Measurements from ENCODE around the gene FAM9A. TPM values are rescaled to one million over a fixed set of nuclear protein-coding genes. Genes with fewer than 3 reads are reported as not detected.

Gene FAM9A
- total RNA-seq, 1 donor from 2014 or later: not detected

DNA sequence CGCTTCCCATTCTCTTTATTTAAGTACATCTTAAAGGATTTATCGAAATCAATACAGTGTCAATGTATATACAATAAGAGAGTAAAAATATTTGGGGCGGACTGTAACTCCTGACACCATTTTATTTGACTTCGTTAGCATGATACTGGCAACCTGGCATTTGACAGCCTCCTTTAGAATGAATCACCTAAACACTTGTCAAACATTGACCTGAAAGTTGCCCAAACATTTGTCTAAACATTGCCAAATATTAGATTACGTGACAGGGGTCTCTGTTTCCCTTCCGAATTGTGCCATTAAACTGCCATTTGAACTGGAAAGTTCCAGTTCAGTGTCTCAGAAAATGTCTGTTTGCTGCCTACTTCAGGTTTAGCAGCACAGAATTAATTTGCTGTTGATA lies 20.8 kb upstream of the FAM9A start:
- DNase-seq (ENCODE audit: low read depth) (no peak), FAIRE-seq (no peak)
- no peak overlapping the region for H3K4me2 ChIP-seq (ENCODE audit: low read length)
- no peaks in the 10 kb centered on the region for H3K27me3 ChIP-seq (ENCODE audit: insufficient read depth, low read length)
- no peaks in the 10 kb centered on the region for H4K20me1 ChIP-seq (ENCODE audit: insufficient read depth, low read length)
- Mint-ChIP-seq H3K9me3 (ENCODE audit: unreplicated experiment) (no peaks in the 10 kb centered on the region), H3K27me3 (ENCODE audit: low read depth, unreplicated experiment) (peaks cover 3% of the 10 kb centered on the region), H3K4me1 (ENCODE audit: low read depth, unreplicated experiment) (no peaks in the 10 kb centered on the region), H3K36me3 (ENCODE audit: low read depth, unreplicated experiment) (no peaks in the 10 kb centered on the region), H3K27ac (ENCODE audit: unreplicated experiment) (no peak overlapping the region), H3K4me3 (ENCODE audit: unreplicated experiment) (no peak overlapping the region)
- H3K79me2 ChIP-seq (ENCODE audit: insufficient read depth, low read length): no peaks in the 10 kb centered on the region
- no peaks in the 10 kb centered on the region for H3K9me3 ChIP-seq (ENCODE audit: insufficient read depth, low read depth, low read length)
- H3K4me3 ChIP-seq (ENCODE audit: insufficient read depth, low read depth, low read length): no peak overlapping the region
- no peak overlapping the region for H3K9ac ChIP-seq (ENCODE audit: low read length)
- H3K4me1 ChIP-seq (ENCODE audit: insufficient read depth, low read length): no peaks in the 10 kb centered on the region
- H3K27ac ChIP-seq (ENCODE audit: low read depth, low read length): no peak overlapping the region
- TF ChIP-seq, protein P1, sequence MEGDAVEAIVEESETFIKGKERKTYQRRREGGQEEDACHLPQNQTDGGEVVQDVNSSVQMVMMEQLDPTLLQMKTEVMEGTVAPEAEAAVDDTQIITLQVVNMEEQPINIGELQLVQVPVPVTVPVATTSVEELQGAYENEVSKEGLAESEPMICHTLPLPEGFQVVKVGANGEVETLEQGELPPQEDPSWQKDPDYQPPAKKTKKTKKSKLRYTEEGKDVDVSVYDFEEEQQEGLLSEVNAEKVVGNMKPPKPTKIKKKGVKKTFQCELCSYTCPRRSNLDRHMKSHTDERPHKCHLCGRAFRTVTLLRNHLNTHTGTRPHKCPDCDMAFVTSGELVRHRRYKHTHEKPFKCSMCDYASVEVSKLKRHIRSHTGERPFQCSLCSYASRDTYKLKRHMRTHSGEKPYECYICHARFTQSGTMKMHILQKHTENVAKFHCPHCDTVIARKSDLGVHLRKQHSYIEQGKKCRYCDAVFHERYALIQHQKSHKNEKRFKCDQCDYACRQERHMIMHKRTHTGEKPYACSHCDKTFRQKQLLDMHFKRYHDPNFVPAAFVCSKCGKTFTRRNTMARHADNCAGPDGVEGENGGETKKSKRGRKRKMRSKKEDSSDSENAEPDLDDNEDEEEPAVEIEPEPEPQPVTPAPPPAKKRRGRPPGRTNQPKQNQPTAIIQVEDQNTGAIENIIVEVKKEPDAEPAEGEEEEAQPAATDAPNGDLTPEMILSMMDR (IDR thresholded peaks at IDR 0.05; ENCODE audit: insufficient read depth, low read depth, low read length): no peak
- TF ChIP-seq EZH2 (IDR thresholded peaks at IDR 0.05; ENCODE audit: insufficient read depth, low read length): no peak
- no peak overlapping the region for H2AFZ ChIP-seq (ENCODE audit: low read depth, low read length)
- H3K36me3 ChIP-seq (ENCODE audit: insufficient read depth, low read length): no peaks in the 10 kb centered on the region

DNA sequence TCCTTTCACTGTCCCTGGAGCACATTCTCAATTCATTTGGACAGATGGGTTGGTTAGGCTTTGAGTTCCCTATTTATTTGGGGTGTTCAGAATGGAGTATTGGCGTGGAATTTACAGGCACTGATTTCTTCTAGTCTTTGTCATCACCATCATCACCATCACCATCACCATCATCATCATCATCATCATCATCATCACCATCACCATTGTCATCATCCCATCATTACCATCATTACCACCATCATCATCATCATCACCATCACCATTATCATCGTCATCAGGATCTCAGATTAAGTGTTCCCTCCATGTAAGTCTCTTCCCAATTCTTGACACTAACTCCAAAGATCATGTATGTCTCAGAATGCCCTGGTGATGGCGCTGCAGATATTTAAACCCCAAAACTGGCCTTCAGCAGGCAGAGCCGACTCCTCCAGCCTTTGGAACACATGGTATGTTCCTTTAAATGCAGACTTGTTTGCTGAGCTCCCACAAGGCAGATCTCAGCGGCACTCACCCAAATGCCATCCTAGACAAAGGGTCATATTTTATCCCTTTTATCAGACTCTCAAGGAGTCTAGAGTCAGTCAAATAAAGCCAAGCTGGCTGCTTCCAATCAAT lies 19.8 kb upstream of the FAM9A start:
- Histone ChIP-seq H3K4me1 (ENCODE audit: insufficient read depth, low read length) (no peaks in the 10 kb centered on the region), H3K9me3 (ENCODE audit: insufficient read depth, low read depth, low read length) (no peaks in the 10 kb centered on the region), H3K4me2 (ENCODE audit: low read length) (no peak overlapping the region), H3K9ac (ENCODE audit: low read length) (no peak overlapping the region), H4K20me1 (ENCODE audit: insufficient read depth, low read length) (no peaks in the 10 kb centered on the region), H3K36me3 (ENCODE audit: insufficient read depth, low read length) (no peaks in the 10 kb centered on the region), H3K79me2 (ENCODE audit: insufficient read depth, low read length) (no peaks in the 10 kb centered on the region), H2AFZ (ENCODE audit: low read depth, low read length) (no peak overlapping the region), H3K4me3 (ENCODE audit: insufficient read depth, low read depth, low read length) (no peak overlapping the region), H3K27ac (ENCODE audit: low read depth, low read length) (no peak overlapping the region), H3K27me3 (ENCODE audit: insufficient read depth, low read length) (no peaks in the 10 kb centered on the region)
- no peak overlapping the region for H3K27ac Mint-ChIP-seq (ENCODE audit: unreplicated experiment)
- FAIRE-seq (peak; percentile 90), DNase-seq (ENCODE audit: low read depth) (no peak)
- no peak overlapping the region for H3K4me3 Mint-ChIP-seq (ENCODE audit: unreplicated experiment)
- no peak for TF ChIP-seq EZH2 (IDR thresholded peaks at IDR 0.05; ENCODE audit: insufficient read depth, low read length)
- TF ChIP-seq, protein P1 (IDR thresholded peaks at IDR 0.05; ENCODE audit: insufficient read depth, low read depth, low read length): no peak
- no peaks in the 10 kb centered on the region for H3K36me3 Mint-ChIP-seq (ENCODE audit: low read depth, unreplicated experiment)
- H3K4me1 Mint-ChIP-seq (ENCODE audit: low read depth, unreplicated experiment): no peaks in the 10 kb centered on the region
- H3K9me3 Mint-ChIP-seq (ENCODE audit: unreplicated experiment): no peaks in the 10 kb centered on the region
- H3K27me3 Mint-ChIP-seq (ENCODE audit: low read depth, unreplicated experiment): peaks cover 3% of the 10 kb centered on the region

GRCh38 chrX:8815460-8816065 lies 14.4 kb upstream of the FAM9A start:
- FAIRE-seq (peak; percentile 99), DNase-seq (ENCODE audit: low read depth) (peak; percentile 8)
- H3K4me3 ChIP-seq (ENCODE audit: insufficient read depth, low read depth, low read length): no peak overlapping the region
- H3K27ac ChIP-seq (ENCODE audit: low read depth, low read length): no peak overlapping the region
- no peak overlapping the region for H3K9ac ChIP-seq (ENCODE audit: low read length)
- H3K4me2 ChIP-seq (ENCODE audit: low read length): no peak overlapping the region
- Mint-ChIP-seq H3K36me3 (ENCODE audit: low read depth, unreplicated experiment) (no peaks in the 10 kb centered on the region), H3K4me1 (ENCODE audit: low read depth, unreplicated experiment) (no peaks in the 10 kb centered on the region), H3K4me3 (ENCODE audit: unreplicated experiment) (no peak overlapping the region), H3K27ac (ENCODE audit: unreplicated experiment) (no peak overlapping the region), H3K9me3 (ENCODE audit: unreplicated experiment) (no peaks in the 10 kb centered on the region), H3K27me3 (ENCODE audit: low read depth, unreplicated experiment) (no peaks in the 10 kb centered on the region)
- H3K4me1 ChIP-seq (ENCODE audit: insufficient read depth, low read length): no peaks in the 10 kb centered on the region
- peaks cover under 1% of the 10 kb centered on the region for H3K27me3 ChIP-seq (ENCODE audit: insufficient read depth, low read length)
- H3K9me3 ChIP-seq (ENCODE audit: insufficient read depth, low read depth, low read length): no peaks in the 10 kb centered on the region
- TF ChIP-seq EZH2 (IDR thresholded peaks at IDR 0.05; ENCODE audit: insufficient read depth, low read length): no peak
- TF ChIP-seq, protein P1 (IDR thresholded peaks at IDR 0.05; ENCODE audit: insufficient read depth, low read depth, low read length): peak; percentile 53
- H4K20me1 ChIP-seq (ENCODE audit: insufficient read depth, low read length): no peaks in the 10 kb centered on the region
- no peaks in the 10 kb centered on the region for H3K79me2 ChIP-seq (ENCODE audit: insufficient read depth, low read length)
- H3K36me3 ChIP-seq (ENCODE audit: insufficient read depth, low read length): no peaks in the 10 kb centered on the region
- no peak overlapping the region for H2AFZ ChIP-seq (ENCODE audit: low read depth, low read length)

All from astrocyte (in vitro differentiated cells and primary cell).